NCI-H524 treated with DMSO at 0.1 percent for 48 hours (cell line): ENCODE measurements around the gene TMEM150A.
"Not testable (repeated sequence)": the region's sequence is repeated elsewhere in the genome, so short reads cannot be mapped to it uniquely, and the experiment has no call there.

Experiments
- DNase-seq: peaks from one replicate; lab custom pipeline; 2025; lab: John Stamatoyannopoulos, UW

The TMEM150A gene

GRCh38 chr2:85564144-85564563 lies 38.3 kb downstream of the TMEM150A start:
- DNase-seq: no peak

GRCh38 chr2:85561280-85562212 lies 41.0 kb downstream of the TMEM150A start, which contains the start of gene GGCX:
Gene GGCX, minus strand, starts transcription at chr2:85561493. Its CDS starts 65 bp downstream, at chr2:85561428.
- DNase-seq: peak; percentile 64

- no peak for DNase-seq
These were observed 41.7 kb downstream of the TMEM150A start for GRCh38 chr2:85560812-85561279.

DNA sequence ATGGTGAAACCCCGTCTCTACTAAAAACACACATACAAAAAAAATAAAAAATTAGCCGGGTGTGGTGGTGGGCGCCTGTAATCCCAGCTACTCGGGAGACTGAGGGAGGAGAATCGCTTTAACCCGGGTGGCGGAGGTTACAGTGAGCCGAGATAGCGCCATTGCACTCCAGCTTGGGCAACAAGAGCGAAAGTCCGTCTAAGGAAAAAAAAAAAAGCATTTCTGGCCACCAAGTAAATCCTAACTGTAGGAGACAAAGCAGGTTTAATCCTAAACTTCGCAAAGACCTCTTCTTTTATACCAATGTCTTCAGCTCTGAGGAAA lies 42.1 kb downstream of the TMEM150A start:
- not testable (repeated sequence) for DNase-seq

DNA sequence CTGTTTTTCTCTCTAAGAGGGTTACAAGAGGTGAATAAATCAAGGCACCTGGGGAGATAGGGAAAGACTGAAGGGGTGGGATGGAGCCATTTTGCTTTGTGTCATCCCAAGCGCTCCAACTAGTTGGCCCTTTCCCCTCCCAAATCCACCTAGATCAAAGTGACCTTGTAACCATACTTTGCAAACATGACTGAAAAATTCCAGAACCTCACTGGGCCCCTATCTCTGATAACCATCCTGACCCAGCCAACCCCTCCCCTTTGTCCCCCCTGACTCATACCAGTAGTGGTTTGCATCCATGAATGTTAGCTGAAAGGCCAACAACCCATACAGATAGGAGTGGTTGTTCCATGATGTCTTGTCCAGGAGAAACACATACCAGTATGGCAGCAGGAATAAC lies 44.3 kb downstream of the TMEM150A start:
- no peak for DNase-seq

DNA sequence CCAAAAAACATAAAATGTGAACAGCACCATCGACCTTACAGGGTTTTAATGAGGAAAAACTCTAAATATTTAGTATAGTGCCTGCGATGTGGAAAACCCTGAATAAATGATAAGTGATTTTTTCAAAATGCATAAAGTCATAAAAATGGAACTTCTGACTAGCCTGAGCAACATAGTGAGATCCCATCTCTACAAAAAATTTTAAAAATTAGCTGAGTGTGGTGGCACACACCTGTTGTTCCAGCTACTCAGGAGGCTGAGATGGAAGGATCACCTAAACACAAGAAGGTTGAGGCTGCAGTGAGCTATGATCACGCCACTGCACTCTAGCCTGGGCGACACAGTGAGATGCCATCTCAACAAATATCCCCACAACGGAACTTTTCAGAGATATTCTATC lies 45.4 kb downstream of the TMEM150A start:
- no peak for DNase-seq

DNA sequence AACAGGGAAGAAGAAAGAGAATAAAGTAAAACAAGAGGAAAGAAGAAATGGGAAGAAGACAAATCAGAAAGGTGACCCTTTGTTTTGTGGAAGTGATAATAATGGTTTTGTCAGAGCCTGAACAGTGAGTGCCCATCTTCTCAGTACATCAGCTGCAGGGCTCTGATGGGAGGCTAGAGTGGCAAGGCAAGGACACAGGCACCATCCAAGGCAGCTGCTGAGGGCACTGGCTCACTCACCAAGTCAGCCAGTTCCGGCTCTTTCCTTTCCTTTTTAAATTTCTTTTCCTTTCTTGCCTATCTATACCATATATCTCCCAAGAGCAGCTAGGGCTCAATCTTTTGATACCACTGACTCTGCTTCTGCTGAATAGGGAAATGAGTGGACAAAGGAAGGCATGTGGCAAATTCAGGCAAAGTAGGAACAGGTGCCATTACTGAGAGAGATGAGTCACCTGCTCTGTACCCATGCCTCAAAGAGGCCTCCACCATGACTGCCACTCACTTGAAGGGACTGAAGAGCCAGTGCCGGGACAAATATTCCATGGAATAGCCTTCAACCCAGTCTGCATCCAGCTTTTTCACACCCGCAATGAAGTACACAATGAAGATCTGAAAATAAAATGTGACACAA lies 47.4 kb downstream of the TMEM150A start:
- DNase-seq: no peak

DNA sequence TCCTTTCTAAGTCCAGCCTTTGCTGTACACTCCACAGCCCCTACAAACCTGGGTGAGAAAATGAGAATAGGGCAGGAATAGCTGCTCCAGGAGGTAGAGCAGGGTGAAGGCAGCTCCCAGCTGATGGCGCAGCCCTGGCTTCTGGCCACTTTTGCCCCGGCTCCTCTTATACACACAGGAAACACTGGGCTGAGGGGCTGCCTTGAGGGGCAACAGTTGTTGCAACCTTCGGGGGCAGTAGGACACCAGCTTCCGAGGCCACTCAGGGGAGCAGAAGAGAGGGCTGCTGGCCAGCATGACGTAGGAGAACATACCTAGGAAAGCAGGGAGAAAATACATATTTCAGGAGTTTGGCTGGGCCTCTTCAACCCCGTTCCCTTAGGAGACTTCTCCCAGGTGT lies 49.3 kb downstream of the TMEM150A start:
- DNase-seq: no peak

DNA sequence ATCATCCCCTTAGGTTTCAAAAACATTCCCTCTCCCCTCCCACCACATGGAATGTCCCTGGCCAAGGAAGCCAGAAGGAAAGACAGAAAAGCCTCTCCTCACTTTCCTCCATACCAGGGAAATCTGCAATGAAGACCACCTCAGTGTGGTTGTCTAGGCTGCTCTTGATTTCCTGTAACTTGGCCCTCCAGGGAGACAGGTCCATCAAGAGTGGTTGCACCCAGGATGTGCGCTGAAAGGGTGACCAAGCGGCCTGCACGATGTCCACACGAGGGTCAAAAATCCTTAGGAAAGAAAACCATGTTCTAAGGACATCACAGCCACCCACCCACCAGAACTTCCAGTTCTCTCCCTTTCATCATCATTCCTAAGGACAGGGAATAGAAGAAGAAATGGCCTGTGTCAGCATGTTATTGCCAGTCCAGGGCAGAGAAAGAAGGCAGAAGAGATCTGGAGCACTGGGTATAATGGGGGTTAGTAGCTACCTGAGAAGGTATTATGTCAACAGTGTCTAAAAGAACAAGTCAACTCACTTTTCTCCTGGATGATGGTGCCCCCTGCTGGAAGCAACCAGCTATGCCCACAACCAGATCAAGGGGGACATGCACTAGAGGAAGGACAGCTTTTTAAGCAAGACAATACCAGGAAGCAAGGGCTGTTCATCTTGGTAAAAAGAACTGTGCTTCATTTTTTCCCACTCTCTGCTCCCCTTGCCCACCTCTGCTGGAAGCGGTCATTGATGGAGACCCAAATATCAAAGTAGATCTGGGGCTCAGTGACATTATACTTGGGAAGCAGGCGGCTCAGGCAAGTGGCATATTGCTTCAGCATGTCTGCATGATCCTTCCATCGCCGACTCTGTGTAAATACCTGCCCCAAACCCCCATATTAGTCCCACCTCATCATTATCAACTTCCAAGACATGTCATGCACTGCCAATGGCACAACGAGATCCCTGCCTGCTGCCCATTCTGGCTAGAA lies 50.5 kb downstream of the TMEM150A start:
- DNase-seq: no peak

GRCh38 chr2:85550486-85550885 lies 52.0 kb downstream of the TMEM150A start:
- no peak for DNase-seq

- no peak for DNase-seq
These were observed 52.7 kb downstream of the TMEM150A start for GRCh38 chr2:85549826-85550225.

GRCh38 chr2:85549095-85549494 lies 53.4 kb downstream of the TMEM150A start:
- no peak for DNase-seq

DNA sequence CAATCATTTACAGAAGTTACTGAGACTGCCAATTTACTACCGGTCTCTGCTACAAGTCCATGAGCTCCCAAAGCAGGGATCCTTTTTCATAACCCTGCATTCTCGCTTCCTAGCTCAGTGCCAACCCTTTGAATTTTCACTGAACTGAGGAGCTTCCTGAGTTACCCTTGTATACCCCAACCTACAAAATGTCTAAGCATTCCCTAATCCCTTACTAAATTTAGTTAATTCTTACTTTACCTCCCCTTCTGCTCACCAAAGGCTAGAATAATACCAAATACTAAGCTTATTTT lies 53.9 kb downstream of the TMEM150A start:
- no peak for DNase-seq
